BJ (cell line): ENCODE data around the gene OR2S2. TPM values are rescaled to one million over a fixed set of nuclear protein-coding genes. Genes with fewer than 3 reads are reported as not detected.

ENCODE experiments used
- CTCF ChIA-PET: fragments of 350-600 bp; formaldehyde crosslinking; extraction: SDS; loops from one replicate; lab custom pipeline; 2021; ENCODE audit warnings: antibody characterized with exemption, inconsistent platforms; lab: Yijun Ruan, JAX
- POLR2A ChIA-PET: fragments of 300-600 bp; sonication (Branson Sonifier 250); formaldehyde crosslinking; extraction: SDS; loops from one replicate; lab custom pipeline; 2021; ENCODE audit warnings: antibody characterized with exemption; lab: Charles Lee
- DNase-seq: peaks from one replicate; pipeline ENCODE4 v3.0.0-alpha.2; 2011; ENCODE audit warnings: low read depth
- H3K27me3 ChIP-seq: 2 replicates; pipeline ENCODE4 v1.6.0; 2011; ENCODE audit warnings: low read length; ENCODE audit not compliant: control insufficient read depth, insufficient read depth
- H3K36me3 ChIP-seq: 2 replicates; pipeline ENCODE4 v1.5.1; 2011; ENCODE audit warnings: low read length; ENCODE audit not compliant: control insufficient read depth, insufficient read depth
- H3K4me3 ChIP-seq: 2 replicates; pipeline ENCODE4 v1.5.1; 2011; ENCODE audit warnings: low read depth, mild to moderate bottlenecking, control low read depth, low read length
- polyA plus RNA-seq: library from polyadenylated mRNA; depleted of rRNA; stranded (reverse); fragments of >200 nt; gene quantifications from 2 replicates; pipeline ENCODE4 v1.2.3, GENCODE V29; 2011
- TF ChIP-seq, protein P1 (sequence below): IDR thresholded peaks from 2 replicates; pipeline ENCODE4 v1.5.1; 2011; ENCODE audit warnings: low read depth, mild to moderate bottlenecking, control low read depth, inconsistent platforms, low read length, moderate library complexity; ENCODE audit not compliant: insufficient read depth

OR2S2 gene
- polyA plus RNA-seq, 1 experiment: 0.53 TPM

- H3K4me3 ChIP-seq: no peak overlapping the region
- no peak for DNase-seq
- TF ChIP-seq, protein P1, sequence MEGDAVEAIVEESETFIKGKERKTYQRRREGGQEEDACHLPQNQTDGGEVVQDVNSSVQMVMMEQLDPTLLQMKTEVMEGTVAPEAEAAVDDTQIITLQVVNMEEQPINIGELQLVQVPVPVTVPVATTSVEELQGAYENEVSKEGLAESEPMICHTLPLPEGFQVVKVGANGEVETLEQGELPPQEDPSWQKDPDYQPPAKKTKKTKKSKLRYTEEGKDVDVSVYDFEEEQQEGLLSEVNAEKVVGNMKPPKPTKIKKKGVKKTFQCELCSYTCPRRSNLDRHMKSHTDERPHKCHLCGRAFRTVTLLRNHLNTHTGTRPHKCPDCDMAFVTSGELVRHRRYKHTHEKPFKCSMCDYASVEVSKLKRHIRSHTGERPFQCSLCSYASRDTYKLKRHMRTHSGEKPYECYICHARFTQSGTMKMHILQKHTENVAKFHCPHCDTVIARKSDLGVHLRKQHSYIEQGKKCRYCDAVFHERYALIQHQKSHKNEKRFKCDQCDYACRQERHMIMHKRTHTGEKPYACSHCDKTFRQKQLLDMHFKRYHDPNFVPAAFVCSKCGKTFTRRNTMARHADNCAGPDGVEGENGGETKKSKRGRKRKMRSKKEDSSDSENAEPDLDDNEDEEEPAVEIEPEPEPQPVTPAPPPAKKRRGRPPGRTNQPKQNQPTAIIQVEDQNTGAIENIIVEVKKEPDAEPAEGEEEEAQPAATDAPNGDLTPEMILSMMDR: no peak
- POLR2A ChIA-PET: no interaction called here
- H3K36me3 ChIP-seq: no peaks in the 10 kb centered on the region
- H3K27me3 ChIP-seq: no peaks in the 10 kb centered on the region
- CTCF ChIA-PET: interaction anchor here (1.2 to 1.6 kb wide), 3 partner anchors 10 to 58 kb away, joined by 4 to 6 read pairs (median 5); no protein-coding TSS in a partner anchor
Measured at GRCh38 chr9:35965011-35965410, 7.1 kb upstream of the OR2S2 start.

- ChIA-PET POLR2A (interaction anchor here (0.6 to 0.7 kb wide), 2 partner anchors 16 to 46 kb away, joined by 4 to 8 read pairs; no protein-coding TSS in a partner anchor), CTCF (interaction anchor here (0.6 to 4.7 kb wide), 5 partner anchors 46 to 366 kb away, joined by 3 to 19 read pairs (median 3); no protein-coding TSS in a partner anchor)
- Histone ChIP-seq H3K4me3 (peak overlapping the region; percentile 30), H3K36me3 (no peaks in the 10 kb centered on the region), H3K27me3 (no peaks in the 10 kb centered on the region)
- TF ChIP-seq, protein P1: no peak
- DNase-seq: peak; percentile 28
Measured at GRCh38 chr9:35962126-35962906, 4.4 kb upstream of the OR2S2 start.

- CTCF ChIA-PET: interaction anchor here (0.6 to 7.5 kb wide), 9 partner anchors 8 to 255 kb away, joined by 3 to 87 read pairs (median 5); no protein-coding TSS in a partner anchor
- no peaks in the 10 kb centered on the region for H3K36me3 ChIP-seq
- H3K27me3 ChIP-seq: no peaks in the 10 kb centered on the region
- H3K4me3 ChIP-seq: no peak overlapping the region
- POLR2A ChIA-PET: interaction anchor here (0.6 kb wide), 1 partner anchor 8 kb away, joined by 4 read pairs; no protein-coding TSS in a partner anchor
- no peak for DNase-seq
- TF ChIP-seq, protein P1: no peak
Measured at GRCh38 chr9:35960039-35960655, 2.2 kb upstream of the OR2S2 start.

DNA sequence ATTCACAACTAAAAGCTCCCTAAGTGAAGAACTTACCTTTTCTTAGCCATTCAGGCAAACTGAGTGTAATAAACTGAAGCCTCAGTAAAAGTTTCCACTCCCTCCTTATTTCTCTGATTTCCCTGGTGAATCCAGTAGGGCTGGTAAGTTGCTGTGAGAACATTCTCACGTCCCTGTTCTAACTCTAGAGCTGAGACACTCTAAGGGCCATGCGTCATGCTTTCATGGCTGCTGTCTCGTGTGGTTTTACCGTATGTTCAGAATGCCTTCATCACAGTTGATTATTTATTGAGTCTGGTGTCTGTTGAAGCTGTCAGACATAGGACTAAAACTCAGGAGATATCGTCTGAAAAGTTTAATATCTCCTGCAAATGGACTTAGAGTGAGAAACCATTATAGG lies 1.3 kb downstream of the OR2S2 start:
- DNase-seq: no peak
- ChIA-PET POLR2A (interaction anchor here (0.7 kb wide), 1 partner anchor 372 kb away, joined by 14 read pairs; no protein-coding TSS in a partner anchor), CTCF (interaction anchor here (0.7 to 7.5 kb wide), 6 partner anchors 51 to 372 kb away, joined by 3 to 87 read pairs (median 4); no protein-coding TSS in a partner anchor)
- H3K27me3 ChIP-seq: no peaks in the 10 kb centered on the region
- H3K36me3 ChIP-seq: no peaks in the 10 kb centered on the region
- H3K4me3 ChIP-seq: no peak overlapping the region
- TF ChIP-seq, protein P1: no peak

DNA sequence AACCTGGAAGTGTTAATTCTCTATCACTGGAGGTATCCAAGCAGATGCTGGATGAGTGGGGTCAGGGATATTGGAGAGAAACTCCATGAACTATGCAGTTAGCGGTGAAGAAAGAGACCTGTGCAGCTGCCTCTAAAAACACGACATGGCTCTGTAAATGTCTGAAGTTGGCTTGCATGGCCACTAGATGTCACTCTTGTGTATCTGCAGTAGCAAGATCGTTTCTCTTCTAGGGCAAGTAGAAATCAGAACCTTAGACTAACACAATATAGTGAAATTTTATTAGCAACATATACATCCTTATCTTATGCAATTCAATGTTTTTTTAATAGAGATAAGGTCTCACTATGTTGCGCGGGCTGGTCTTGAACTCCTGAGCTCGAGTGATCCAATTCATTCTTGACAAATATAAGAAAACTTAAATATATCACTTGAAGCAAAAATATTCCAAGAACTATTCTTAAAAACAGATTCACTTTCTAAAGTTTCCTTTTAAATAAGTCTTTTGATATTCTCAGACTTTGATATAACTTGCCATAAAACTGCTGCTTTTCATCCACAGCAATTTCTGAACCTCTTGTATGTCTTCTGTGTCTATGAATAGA lies 2.9 kb downstream of the OR2S2 start:
- no peak for DNase-seq
- ChIA-PET POLR2A (no interaction called here), CTCF (interaction anchor here (0.6 to 7.5 kb wide), 25 partner anchors 9 to 298 kb away, joined by 3 to 87 read pairs (median 4); partner anchors contain the start of genes CLTA and HRCT1)
- Histone ChIP-seq H3K36me3 (no peaks in the 10 kb centered on the region), H3K27me3 (no peaks in the 10 kb centered on the region), H3K4me3 (no peak overlapping the region)
- TF ChIP-seq, protein P1: peak; percentile 88
